C1 segment of cervical spinal cord (tissue), 14 donors: Measurements from ENCODE around the gene NF1.
"Not testable (repeated sequence)": the region's sequence is repeated elsewhere in the genome, so short reads cannot be mapped to it uniquely, and the experiment has no call there.

Experiments used
- DNase-seq, 14 donors: peaks; one replicate each; lab custom pipeline; 2025; lab: John Stamatoyannopoulos, UW

NF1 gene

GRCh38 chr17:31252741-31253140, 158.0 kb downstream of the NF1 start:
- DNase-seq: no peak

DNA sequence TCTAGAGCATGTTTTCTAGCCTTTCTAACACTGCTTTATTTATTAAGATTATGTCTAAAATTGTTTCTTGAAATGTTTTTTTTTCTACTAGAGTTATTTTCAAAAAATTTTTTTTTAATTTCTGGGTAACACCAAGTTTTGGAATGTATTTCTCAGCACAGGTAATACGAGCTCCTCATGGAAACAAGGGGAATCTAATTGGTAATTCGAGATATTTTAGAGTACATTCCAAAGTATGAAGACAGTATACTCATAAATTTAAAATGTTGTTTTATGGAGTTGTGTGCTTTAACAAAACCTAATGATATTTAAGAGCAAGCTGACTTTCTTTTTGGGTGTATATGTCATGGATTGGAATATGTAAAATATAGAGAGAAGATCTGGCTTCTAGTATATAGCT, 159.9 kb downstream of the NF1 start:
- DNase-seq: no peak

GRCh38 chr17:31256936-31257335, 162.2 kb downstream of the NF1 start:
- DNase-seq: no peak

DNA sequence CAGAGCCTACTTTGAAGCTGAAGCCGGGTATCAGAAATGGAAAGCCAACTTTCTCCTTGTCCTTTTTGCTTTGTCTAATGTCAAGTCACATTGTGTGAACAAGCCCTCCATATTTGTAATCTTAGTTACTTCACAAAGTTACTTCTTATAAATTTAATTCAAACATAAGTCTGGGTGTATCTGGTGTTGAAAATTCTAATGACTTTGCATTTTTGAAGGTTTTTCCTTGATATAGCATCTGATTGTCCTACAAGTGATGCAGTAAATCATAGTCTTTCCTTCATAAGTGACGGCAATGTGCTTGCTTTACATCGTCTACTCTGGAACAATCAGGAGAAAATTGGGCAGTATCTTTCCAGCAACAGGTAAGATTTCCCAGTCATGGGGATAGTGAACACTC, 165.4 kb downstream of the NF1 start:
- DNase-seq: no peak

- DNase-seq: no peak
Measured at GRCh38 chr17:31261601-31262000, 166.8 kb downstream of the NF1 start.

GRCh38 chr17:31262923-31263322, 168.1 kb downstream of the NF1 start:
- DNase-seq: not testable (repeated sequence)

GRCh38 chr17:31266042-31266441, 171.3 kb downstream of the NF1 start:
- no peak for DNase-seq

GRCh38 chr17:31269036-31269577, 174.3 kb downstream of the NF1 start:
- no peak for DNase-seq

GRCh38 chr17:31269578-31269983, 174.8 kb downstream of the NF1 start:
- DNase-seq: peak in 4 of 14 donors; percentile 1 to 7 (median 4)

DNA sequence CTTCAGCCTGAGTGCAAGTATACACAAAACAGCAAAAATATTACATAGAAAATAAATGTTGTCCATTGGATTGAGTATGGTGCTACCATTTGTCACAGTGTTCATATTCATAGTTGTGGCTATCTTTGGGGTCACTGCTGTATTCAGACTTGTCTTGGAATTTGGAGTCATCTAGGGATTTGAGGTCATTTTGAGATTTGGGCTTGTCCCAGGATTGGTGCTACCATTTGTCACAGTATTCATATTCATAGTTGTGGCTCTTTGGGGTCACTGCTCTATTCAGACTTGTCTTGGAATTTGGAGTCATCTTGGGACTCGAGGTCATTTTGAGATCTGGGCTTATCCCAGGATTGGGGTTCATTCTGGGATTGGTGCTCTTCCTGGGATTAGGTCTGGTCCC, 177.5 kb downstream of the NF1 start:
- DNase-seq: no peak

DNA sequence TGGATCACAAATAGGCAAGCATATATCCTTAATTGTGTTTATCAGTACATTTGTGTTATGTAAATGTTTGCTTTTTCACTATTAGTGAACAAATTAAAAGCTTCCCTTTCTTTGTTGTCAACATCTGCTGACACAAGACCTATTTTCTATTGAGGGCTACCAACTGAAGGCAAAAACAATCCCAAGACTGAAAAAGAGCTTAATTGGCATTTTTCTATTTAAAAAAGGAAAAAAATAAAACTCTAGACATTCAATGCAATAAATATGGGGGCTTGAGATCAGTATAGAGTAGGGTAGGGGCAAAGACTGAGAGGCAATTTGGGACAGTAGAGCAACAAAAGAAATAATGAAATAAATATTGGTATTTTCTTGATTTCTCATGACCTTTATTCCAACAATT, 178.0 kb downstream of the NF1 start:
- DNase-seq: no peak

DNA sequence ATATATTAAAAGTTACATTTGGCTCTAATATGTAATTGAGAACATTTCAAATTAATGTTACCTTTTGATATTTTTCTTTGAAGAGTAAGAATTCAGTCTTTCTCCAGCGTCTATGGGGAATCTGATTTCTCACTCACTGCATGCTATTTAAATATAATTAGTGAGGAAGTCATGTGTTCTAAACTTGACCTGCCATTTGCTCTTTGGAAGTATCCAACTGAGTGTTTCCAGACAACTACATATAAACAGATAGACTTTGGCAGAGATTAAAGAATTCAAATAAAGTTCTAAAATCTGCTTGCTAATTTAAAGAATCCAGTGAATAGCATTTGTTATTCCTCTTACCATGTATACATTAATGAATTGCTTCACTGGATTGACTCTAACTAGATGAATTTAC, 178.7 kb downstream of the NF1 start:
- DNase-seq: no peak

- no peak for DNase-seq
Measured at GRCh38 chr17:31274252-31274651, 179.5 kb downstream of the NF1 start.

DNA sequence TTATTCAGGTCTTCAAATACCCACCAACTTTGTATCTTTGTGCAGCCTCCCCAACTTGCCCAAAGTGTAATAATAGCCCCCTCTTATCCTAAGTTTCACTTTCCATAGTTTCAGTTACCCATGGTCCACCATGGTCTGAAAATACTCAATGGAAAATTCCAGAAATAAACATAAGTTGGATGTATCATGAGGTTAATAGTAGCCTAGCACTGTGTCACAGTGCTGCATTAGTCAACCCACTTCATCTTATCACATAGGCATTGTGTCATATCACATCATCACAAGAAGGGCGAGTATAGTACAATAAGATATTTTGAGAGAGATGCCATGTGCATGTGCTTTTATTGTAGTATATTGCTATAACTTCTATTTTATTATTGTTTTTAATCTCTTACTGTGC, 180.3 kb downstream of the NF1 start:
- no peak for DNase-seq

DNA sequence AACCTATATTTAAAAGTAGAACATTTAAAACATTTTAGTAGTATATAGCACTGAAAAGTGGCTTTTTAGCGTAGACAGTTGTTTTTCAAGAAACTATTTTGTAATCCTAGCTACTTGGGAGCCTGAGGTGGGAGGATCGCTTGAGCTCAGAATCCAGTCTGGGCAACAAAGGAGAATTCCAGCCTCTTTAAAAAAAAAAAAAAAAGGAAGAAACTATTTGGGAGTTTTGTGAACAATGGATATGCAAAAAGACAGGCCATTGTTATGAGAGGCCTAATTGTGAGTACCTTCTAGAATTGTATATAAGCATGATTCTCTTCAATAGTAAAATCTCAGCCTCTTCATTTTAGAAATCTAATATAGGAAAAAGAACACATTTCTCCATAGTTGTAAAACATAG, 184.6 kb downstream of the NF1 start:
- DNase-seq: no peak

GRCh38 chr17:31281061-31281460, 186.3 kb downstream of the NF1 start:
- DNase-seq: no peak

DNA sequence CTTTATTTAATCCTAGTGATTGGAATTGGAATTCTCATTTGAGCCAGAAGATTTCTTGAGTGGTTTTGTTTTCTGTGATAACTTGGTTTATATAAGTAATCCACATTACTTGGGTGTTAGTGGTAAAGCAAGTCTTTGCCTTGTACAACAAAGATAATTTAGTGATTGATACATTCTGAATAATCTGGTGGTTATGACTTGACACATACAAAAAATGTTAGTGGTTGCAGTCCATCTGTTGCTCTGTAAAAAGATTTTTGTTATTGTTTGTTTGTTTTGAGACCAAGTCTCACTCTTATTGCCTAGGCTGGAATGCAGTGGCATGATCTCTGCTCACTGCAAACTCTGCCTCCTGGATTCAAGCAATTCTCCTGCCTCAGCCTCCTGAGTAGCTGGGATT, 189.1 kb downstream of the NF1 start:
- no peak for DNase-seq

DNA sequence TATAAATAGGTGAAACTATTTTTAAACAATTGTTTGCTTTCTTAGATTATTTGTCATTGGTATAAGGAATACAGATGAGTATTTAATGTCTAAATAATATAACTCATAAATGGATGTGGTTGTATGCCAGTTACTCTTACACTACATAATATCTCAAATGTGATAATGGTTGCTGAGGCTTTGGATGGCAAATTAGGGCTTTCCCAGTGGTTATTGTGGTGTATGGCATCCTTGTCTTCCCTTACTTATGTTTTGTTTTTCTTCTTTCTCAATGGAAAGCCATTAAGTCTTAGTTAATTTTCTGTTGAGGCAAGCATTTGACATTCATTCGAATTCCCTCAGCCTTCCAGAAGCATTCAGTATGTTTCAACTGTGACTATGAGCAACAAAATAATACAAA, 191.8 kb downstream of the NF1 start:
- DNase-seq: no peak

- DNase-seq: not testable (repeated sequence)
Measured at GRCh38 chr17:31287932-31288331, 193.2 kb downstream of the NF1 start.

DNA sequence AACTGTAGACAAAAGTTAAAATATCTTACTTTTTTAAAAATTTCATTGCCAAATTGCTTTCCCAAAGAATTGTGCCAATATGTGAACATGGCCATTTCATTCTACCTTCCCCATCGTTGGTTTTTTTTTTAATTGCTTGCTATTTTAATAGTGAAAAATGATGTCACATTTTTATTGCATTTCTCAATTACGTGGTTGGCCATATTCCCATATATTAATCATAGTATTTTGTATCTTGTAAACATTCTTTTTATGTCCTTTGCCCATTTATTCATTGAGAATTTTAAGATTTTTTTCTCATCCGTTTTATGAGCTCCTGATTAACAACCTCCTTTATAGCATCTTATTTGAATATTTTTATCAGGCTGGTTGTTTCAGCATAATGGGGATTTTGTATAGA, 195.0 kb downstream of the NF1 start:
- DNase-seq: no peak

DNA sequence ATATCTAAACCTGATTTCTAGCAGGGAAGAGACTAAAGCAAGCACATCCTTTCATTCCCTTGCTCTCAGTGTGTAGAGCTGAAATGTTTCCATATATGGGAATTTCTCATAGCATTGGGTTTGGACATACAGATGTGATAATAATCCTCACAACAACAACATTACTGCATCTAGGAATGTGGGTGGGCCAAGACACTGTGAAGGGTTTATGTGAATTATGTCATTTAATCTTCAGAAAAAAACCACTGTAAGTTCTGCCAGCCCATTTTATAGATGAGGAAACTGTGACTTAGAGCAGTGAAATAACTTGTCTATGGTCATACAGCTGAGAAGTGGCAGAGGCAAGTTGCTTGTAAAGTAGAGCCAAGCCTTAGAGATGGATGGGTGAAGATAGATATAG, 197.0 kb downstream of the NF1 start:
- DNase-seq: no peak

DNA sequence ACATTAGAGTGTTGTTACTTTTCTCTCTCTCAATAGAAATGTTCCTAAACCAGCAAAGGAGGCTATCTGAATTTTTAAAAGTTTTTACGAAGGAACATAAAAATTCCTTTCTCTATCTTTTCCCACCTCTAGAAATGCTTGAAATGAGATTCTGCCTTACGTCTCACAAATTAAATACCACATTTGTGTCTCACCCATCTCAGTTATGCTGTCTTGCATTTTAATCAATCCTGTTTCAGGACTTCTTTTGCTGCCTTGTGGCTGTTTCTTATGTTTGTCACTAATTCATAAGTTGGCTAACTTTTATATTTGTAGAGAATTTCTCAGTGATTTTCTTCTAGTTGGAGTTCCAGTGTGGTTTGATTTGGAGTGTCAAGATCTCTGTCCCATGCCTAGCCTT, 198.8 kb downstream of the NF1 start:
- no peak for DNase-seq

DNA sequence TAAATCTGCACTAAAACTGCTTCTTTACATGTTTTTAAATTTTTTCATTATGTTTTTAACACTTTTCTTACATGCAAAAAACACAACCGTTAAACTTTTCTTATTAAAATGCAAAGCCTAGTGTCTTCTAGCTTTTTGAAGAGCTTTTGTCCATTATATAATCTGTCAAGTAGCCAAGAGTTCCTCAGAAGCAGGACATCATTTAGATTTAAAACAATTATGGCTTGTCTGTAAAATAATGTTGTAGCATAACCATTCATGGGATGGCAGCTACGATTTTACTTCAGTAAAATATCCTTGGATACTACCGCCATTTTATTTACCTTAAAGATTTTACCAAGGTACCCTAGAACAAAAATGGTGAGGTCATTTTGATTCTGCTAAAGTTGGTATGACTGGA, 199.5 kb downstream of the NF1 start:
- DNase-seq: no peak

GRCh38 chr17:31294820-31295488, 200.2 kb downstream of the NF1 start:
- DNase-seq: peak in 2 of 14 donors; percentile 15 to 19
